HFF-Myc (cell line): Measurements from ENCODE around the gene SLC15A3.

Experiments
- DNase-seq: peaks from one replicate; pipeline ENCODE4 v3.0.0-alpha.2; 2011; ENCODE audit warnings: low read depth; ENCODE audit errors: extremely low read depth
- H3K4me3 ChIP-seq: replicated peaks from 2 replicates; pipeline ENCODE4 v1.5.1; 2011; ENCODE audit warnings: low read depth, mild to moderate bottlenecking, control low read depth, low read length
- CTCF ChIP-seq: IDR thresholded peaks from 2 replicates; pipeline ENCODE4 v1.5.1; 2012; ENCODE audit warnings: mild to moderate bottlenecking, low read depth, low read length, control low read depth; ENCODE audit errors: missing control alignments

Gene SLC15A3

GRCh38 chr11:60985501-60985900, 33.5 kb upstream of the SLC15A3 start:
- H3K4me3 ChIP-seq: no peak overlapping the region
- DNase-seq: no peak
- TF ChIP-seq CTCF: no peak

GRCh38 chr11:60984636-60985035, 32.7 kb upstream of the SLC15A3 start:
- no peak for TF ChIP-seq CTCF
- no peak for DNase-seq
- H3K4me3 ChIP-seq: no peak overlapping the region

GRCh38 chr11:60984149-60984548, 32.2 kb upstream of the SLC15A3 start:
- no peak overlapping the region for H3K4me3 ChIP-seq
- no peak for DNase-seq
- TF ChIP-seq CTCF: no peak

- DNase-seq: no peak
- no peak for TF ChIP-seq CTCF
- no peak overlapping the region for H3K4me3 ChIP-seq
Observed at GRCh38 chr11:60982184-60982583, 30.2 kb upstream of the SLC15A3 start.

- no peak for TF ChIP-seq CTCF
- DNase-seq: no peak
- H3K4me3 ChIP-seq: no peak overlapping the region
Observed at GRCh38 chr11:60981515-60981914, 29.5 kb upstream of the SLC15A3 start.

GRCh38 chr11:60978546-60979380, 26.8 kb upstream of the SLC15A3 start:
- no peak overlapping the region for H3K4me3 ChIP-seq
- TF ChIP-seq CTCF: no peak
- no peak for DNase-seq
